HEK293 (cell line): ENCODE data around the gene SLC38A6.

ENCODE experiments used
- KLF17 ChIP-seq: fragments of 450-650 bp; formaldehyde crosslinking; IDR thresholded peaks from 2 replicates; pipeline ENCODE4 v1.5.1; 2016; ENCODE audit warnings: missing biosample characterization, missing genetic modification characterization
- ZBTB21 ChIP-seq: fragments of 450-650 bp; formaldehyde crosslinking; IDR thresholded peaks from 2 replicates; pipeline ENCODE4 v1.5.1; 2017; ENCODE audit warnings: missing biosample characterization, missing genetic modification characterization
- ZNF121 ChIP-seq: fragments of 450-650 bp; formaldehyde crosslinking; IDR thresholded peaks from 2 replicates; pipeline ENCODE4 v1.5.1; 2016; ENCODE audit warnings: missing biosample characterization, missing genetic modification characterization
- ZNF324 ChIP-seq: fragments of 450-650 bp; formaldehyde crosslinking; IDR thresholded peaks from 2 replicates; pipeline ENCODE4 v1.5.1; 2016; ENCODE audit warnings: missing biosample characterization, missing genetic modification characterization
- TF ChIP-seq, protein P1 (sequence below): fragments of 450-650 bp; formaldehyde crosslinking; IDR thresholded peaks from 2 replicates; pipeline ENCODE4 v1.5.1; 2016; ENCODE audit warnings: missing biosample characterization, missing genetic modification characterization

GRCh38 chr14:61043506-61043905 lies 62.5 kb downstream of the SLC38A6 start:
- no peak for TF ChIP-seq ZNF324
- TF ChIP-seq ZNF121 (tag by site-specific recombination): no peak
- TF ChIP-seq, protein P1, sequence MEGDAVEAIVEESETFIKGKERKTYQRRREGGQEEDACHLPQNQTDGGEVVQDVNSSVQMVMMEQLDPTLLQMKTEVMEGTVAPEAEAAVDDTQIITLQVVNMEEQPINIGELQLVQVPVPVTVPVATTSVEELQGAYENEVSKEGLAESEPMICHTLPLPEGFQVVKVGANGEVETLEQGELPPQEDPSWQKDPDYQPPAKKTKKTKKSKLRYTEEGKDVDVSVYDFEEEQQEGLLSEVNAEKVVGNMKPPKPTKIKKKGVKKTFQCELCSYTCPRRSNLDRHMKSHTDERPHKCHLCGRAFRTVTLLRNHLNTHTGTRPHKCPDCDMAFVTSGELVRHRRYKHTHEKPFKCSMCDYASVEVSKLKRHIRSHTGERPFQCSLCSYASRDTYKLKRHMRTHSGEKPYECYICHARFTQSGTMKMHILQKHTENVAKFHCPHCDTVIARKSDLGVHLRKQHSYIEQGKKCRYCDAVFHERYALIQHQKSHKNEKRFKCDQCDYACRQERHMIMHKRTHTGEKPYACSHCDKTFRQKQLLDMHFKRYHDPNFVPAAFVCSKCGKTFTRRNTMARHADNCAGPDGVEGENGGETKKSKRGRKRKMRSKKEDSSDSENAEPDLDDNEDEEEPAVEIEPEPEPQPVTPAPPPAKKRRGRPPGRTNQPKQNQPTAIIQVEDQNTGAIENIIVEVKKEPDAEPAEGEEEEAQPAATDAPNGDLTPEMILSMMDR: no peak
- no peak for TF ChIP-seq KLF17 (tag by site-specific recombination)
- TF ChIP-seq ZBTB21 (tag by site-specific recombination): no peak
